Measurements from ENCODE around the gene ATP13A1. TPM values are rescaled to one million over a fixed set of nuclear protein-coding genes. Genes with fewer than 3 reads are reported as not detected.

Gene ATP13A1
- total RNA-seq, 2 donors from 2014 or later, result 46.0 to 77.4 TPM

GRCh38 chr19:19661141-19661674 is 2.3 kb downstream of the ATP13A1 start:
- no peak for TF ChIP-seq CTCF (IDR thresholded peaks at IDR 0.05)
- Histone ChIP-seq H3K36me3 (peaks cover 13% of the 10 kb centered on the region), H3K4me1 (no peaks in the 10 kb centered on the region), H3K9me3 (no peaks in the 10 kb centered on the region), H3K9ac (ENCODE audit: low read depth in 2 of 2, low read length in 2 of 2) (no peak overlapping the region), H3K4me3 (no peak overlapping the region), H3K27me3 (no peaks in the 10 kb centered on the region), H3K27ac (no peak overlapping the region)
- intact Hi-C loops (cut with DNase I), result no loop called here
- no peak for DNase-seq

GRCh38 chr19:19659646-19660245 is 3.7 kb downstream of the ATP13A1 start:
- no peaks in the 10 kb centered on the region for H3K9me3 ChIP-seq
- H3K36me3 ChIP-seq, result peaks cover 27% of the 10 kb centered on the region
- H3K4me1 ChIP-seq, result no peaks in the 10 kb centered on the region
- H3K27me3 ChIP-seq, result no peaks in the 10 kb centered on the region
- H3K4me3 ChIP-seq, result no peak overlapping the region
- TF ChIP-seq CTCF (IDR thresholded peaks at IDR 0.05), result no peak
- H3K27ac ChIP-seq, result no peak overlapping the region
- no peak overlapping the region for H3K9ac ChIP-seq (ENCODE audit: low read depth in 2 of 2, low read length in 2 of 2)
- no peak for DNase-seq
- intact Hi-C loops (cut with DNase I), result no loop called here

GRCh38 chr19:19657397-19657783 is 6.1 kb downstream of the ATP13A1 start:
- Histone ChIP-seq H3K27me3 (no peaks in the 10 kb centered on the region), H3K36me3 (peaks cover 34% of the 10 kb centered on the region), H3K9me3 (no peaks in the 10 kb centered on the region), H3K27ac (no peak overlapping the region), H3K4me3 (no peak overlapping the region), H3K9ac (ENCODE audit: low read depth in 2 of 2, low read length in 2 of 2) (no peak overlapping the region), H3K4me1 (no peaks in the 10 kb centered on the region)
- intact Hi-C loops (cut with DNase I), result no loop called here
- no peak for DNase-seq
- TF ChIP-seq CTCF (IDR thresholded peaks at IDR 0.05), result no peak

- no peak for DNase-seq
- Histone ChIP-seq H3K27me3 (no peaks in the 10 kb centered on the region), H3K27ac (no peak overlapping the region), H3K9me3 (no peaks in the 10 kb centered on the region), H3K4me3 (no peak overlapping the region), H3K4me1 (no peaks in the 10 kb centered on the region), H3K9ac (ENCODE audit: low read depth in 2 of 2, low read length in 2 of 2) (no peak overlapping the region), H3K36me3 (peaks cover 34% of the 10 kb centered on the region)
- intact Hi-C loops (cut with DNase I), result no loop called here
- no peak for TF ChIP-seq CTCF (IDR thresholded peaks at IDR 0.05)
These were observed 6.8 kb downstream of the ATP13A1 start for GRCh38 chr19:19656451-19657396.

- Histone ChIP-seq H3K4me1 (no peaks in the 10 kb centered on the region), H3K36me3 (peaks cover 34% of the 10 kb centered on the region), H3K4me3 (no peak overlapping the region), H3K9ac (ENCODE audit: low read depth in 2 of 2, low read length in 2 of 2) (no peak overlapping the region), H3K27me3 (no peaks in the 10 kb centered on the region), H3K27ac (no peak overlapping the region), H3K9me3 (no peaks in the 10 kb centered on the region)
- no peak for DNase-seq
- no peak for TF ChIP-seq CTCF (IDR thresholded peaks at IDR 0.05)
- intact Hi-C loops (cut with DNase I), result no loop called here
These were observed 7.7 kb downstream of the ATP13A1 start for GRCh38 chr19:19655641-19656343.
